Duodenal mucosa (tissue), 2 donors: ENCODE results near the gene ACVR1.

ENCODE experiments used
- H3K27ac ChIP-seq: one replicate; pipeline ENCODE4 v1.7.0; 2013; ENCODE audit warnings: low read depth, low read length
- H3K27me3 ChIP-seq, 2 donors: one replicate each; pipeline ENCODE4 v1.7.0; 2013; ENCODE audit warnings: low read length in 2 of 2, control low read depth in 1 of 2; ENCODE audit not compliant: insufficient read depth in 2 of 2, control insufficient read depth in 1 of 2
- H3K36me3 ChIP-seq, 2 donors: one replicate each; pipeline ENCODE4 v1.7.0; 2013; ENCODE audit warnings: low read length in 2 of 2, control low read depth in 1 of 2; ENCODE audit not compliant: insufficient read depth in 2 of 2, control insufficient read depth in 1 of 2
- H3K4me1 ChIP-seq, 2 donors: one replicate each; pipeline ENCODE4 v1.7.0; 2013; ENCODE audit warnings: low read length in 2 of 2, control low read depth in 1 of 2; ENCODE audit not compliant: insufficient read depth in 2 of 2, control insufficient read depth in 1 of 2
- H3K4me3 ChIP-seq, 2 donors: one replicate each; pipeline ENCODE4 v1.7.0; 2013; ENCODE audit warnings: low read length in 2 of 2, low read depth in 1 of 2
- H3K9ac ChIP-seq, 2 donors: one replicate each; pipeline ENCODE4 v1.7.0; 2013; ENCODE audit warnings: low read length in 2 of 2, low read depth in 1 of 2
- H3K9me3 ChIP-seq, 2 donors: one replicate each; pipeline ENCODE4 v1.7.0; 2013; ENCODE audit warnings: low read length in 2 of 2, control low read depth in 1 of 2; ENCODE audit not compliant: control insufficient read depth in 1 of 2

ACVR1 gene

GRCh38 chr2:157741819-157742484 lies 134.2 kb downstream of the ACVR1 start:
- Histone ChIP-seq H3K9ac (no peak overlapping the region), H3K36me3 (peaks cover 6 to 19% of the 10 kb centered on the region in 2 donors), H3K27me3 (no peaks in the 10 kb centered on the region), H3K27ac (no peak overlapping the region), H3K4me1 (peaks cover 7% of the 10 kb centered on the region in 2 donors), H3K4me3 (no peak overlapping the region), H3K9me3 (no peaks in the 10 kb centered on the region)

- Histone ChIP-seq H3K36me3 (peaks cover 16 to 48% of the 10 kb centered on the region in 2 donors), H3K27ac (no peak overlapping the region), H3K27me3 (no peaks in the 10 kb centered on the region), H3K4me1 (peaks cover 7 to 9% of the 10 kb centered on the region in 2 donors), H3K4me3 (no peak overlapping the region), H3K9ac (no peak overlapping the region), H3K9me3 (no peaks in the 10 kb centered on the region)
Measured at GRCh38 chr2:157737656-157738055, 138.5 kb downstream of the ACVR1 start.

DNA sequence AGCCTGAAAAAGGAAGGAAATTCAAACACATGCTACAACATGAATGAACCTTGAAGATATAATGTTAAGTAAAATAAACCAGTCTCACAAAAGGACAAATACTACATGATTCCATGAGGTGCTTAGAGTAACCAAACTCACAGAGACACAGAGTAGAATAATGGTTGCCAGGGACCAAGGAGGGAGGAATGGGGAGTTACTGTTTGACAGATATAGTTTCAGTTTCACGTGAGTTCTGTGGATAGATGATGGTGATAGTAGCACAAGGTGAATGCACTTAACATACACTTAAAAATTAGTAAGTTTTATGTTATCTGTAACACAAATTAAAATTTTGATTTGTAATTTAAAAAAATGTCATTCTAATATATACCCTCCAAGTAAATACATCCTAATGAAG lies 140.6 kb downstream of the ACVR1 start:
- H3K27me3 ChIP-seq = no peaks in the 10 kb centered on the region
- no peak overlapping the region for H3K27ac ChIP-seq
- H3K4me1 ChIP-seq = peaks cover 7 to 9% of the 10 kb centered on the region in 2 donors
- H3K9ac ChIP-seq = no peak overlapping the region
- no peak overlapping the region for H3K4me3 ChIP-seq
- no peaks in the 10 kb centered on the region for H3K9me3 ChIP-seq
- H3K36me3 ChIP-seq = peaks cover 16 to 49% of the 10 kb centered on the region in 2 donors

- peaks cover 16 to 48% of the 10 kb centered on the region in 2 donors for H3K36me3 ChIP-seq
Measured at GRCh38 chr2:157733263-157733662, 142.9 kb downstream of the ACVR1 start.

GRCh38 chr2:157732596-157732995 lies 143.5 kb downstream of the ACVR1 start:
- H3K27me3 ChIP-seq = no peaks in the 10 kb centered on the region
- peaks cover 4 to 8% of the 10 kb centered on the region in 2 donors for H3K4me1 ChIP-seq
- H3K36me3 ChIP-seq = peaks cover 21 to 43% of the 10 kb centered on the region in 2 donors
- no peak overlapping the region for H3K4me3 ChIP-seq
- H3K9me3 ChIP-seq = no peaks in the 10 kb centered on the region
- H3K9ac ChIP-seq = no peak overlapping the region
- no peak overlapping the region for H3K27ac ChIP-seq

More at GRCh38 chr2:157733263-157733662, 142.9 kb downstream of the ACVR1 start:
- no peak overlapping the region for H3K4me3 ChIP-seq
- H3K9me3 ChIP-seq = no peaks in the 10 kb centered on the region
- H3K9ac ChIP-seq = no peak overlapping the region
- no peaks in the 10 kb centered on the region for H3K27me3 ChIP-seq
- H3K27ac ChIP-seq = no peak overlapping the region
- peaks cover 7 to 9% of the 10 kb centered on the region in 2 donors for H3K4me1 ChIP-seq

- H3K36me3 ChIP-seq = peaks cover 5 to 9% of the 10 kb centered on the region in 2 donors
- H3K9ac ChIP-seq = no peak overlapping the region
- peaks cover 5 to 14% of the 10 kb centered on the region in 2 donors for H3K9me3 ChIP-seq
- no peak overlapping the region for H3K27ac ChIP-seq
- no peaks in the 10 kb centered on the region for H3K4me1 ChIP-seq
- no peaks in the 10 kb centered on the region for H3K27me3 ChIP-seq
- no peak overlapping the region for H3K4me3 ChIP-seq
Measured at GRCh38 chr2:157727693-157728092, 148.4 kb downstream of the ACVR1 start.

GRCh38 chr2:157726946-157727345 lies 149.2 kb downstream of the ACVR1 start:
- H3K27ac ChIP-seq = no peak overlapping the region
- no peaks in the 10 kb centered on the region for H3K4me1 ChIP-seq
- no peak overlapping the region for H3K4me3 ChIP-seq
- H3K9me3 ChIP-seq = peaks cover 9 to 18% of the 10 kb centered on the region in 2 donors
- no peak overlapping the region for H3K9ac ChIP-seq
- no peaks in the 10 kb centered on the region for H3K27me3 ChIP-seq
- peaks cover 5 to 6% of the 10 kb centered on the region in 2 donors for H3K36me3 ChIP-seq

DNA sequence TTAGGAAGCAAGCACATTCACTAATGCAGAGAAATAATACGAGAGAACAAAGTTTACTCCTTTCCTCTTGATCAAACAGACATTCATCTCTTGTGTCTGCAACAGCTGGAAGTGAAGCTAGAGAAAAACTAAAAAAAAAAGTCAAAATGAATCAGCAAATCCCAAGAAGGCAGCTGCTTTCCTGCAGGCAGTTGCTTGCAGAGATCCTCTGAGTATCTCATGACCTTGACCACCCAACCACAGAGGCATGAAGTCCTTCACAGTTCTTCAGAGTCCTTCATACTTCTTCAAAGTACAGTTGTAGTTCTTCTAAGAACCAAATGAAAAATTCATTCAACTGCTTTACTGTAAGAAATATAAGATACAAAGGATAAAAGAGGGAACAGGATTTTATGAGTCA lies 150.3 kb downstream of the ACVR1 start:
- Histone ChIP-seq H3K27ac (no peak overlapping the region), H3K27me3 (no peaks in the 10 kb centered on the region), H3K9me3 (peaks cover 13 to 23% of the 10 kb centered on the region in 2 donors), H3K4me3 (no peak overlapping the region), H3K4me1 (no peaks in the 10 kb centered on the region), H3K36me3 (peaks cover 5 to 6% of the 10 kb centered on the region in 2 donors), H3K9ac (no peak overlapping the region)

DNA sequence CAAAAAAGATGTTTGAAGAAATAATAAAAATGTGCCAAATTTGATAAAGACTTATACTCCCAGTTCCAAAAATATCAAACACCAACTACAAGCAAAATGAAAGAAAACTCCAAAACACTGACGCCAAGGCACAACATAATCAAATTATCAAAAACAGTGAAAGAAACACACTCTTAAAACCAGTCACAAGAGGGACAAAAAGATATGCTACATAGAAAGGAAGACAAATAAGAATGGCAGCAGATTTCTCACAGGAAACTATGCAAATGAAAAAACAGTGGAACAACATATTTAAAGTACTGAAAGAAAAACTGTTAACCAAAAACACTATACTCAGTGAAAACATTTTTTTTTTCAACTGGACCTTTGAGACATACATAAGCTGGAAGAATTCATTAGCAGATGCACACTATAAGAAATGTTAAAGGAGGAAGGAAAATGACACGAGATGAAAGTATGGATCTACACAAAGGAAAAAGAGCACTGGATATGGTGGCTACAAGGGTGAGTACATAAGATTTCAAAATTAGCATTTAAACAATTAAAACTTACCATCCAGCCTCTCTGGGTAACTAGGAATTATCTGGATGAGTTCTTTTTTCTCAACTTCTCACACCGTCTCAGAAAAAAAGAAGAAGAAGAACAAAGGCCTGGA lies 153.4 kb downstream of the ACVR1 start:
- Histone ChIP-seq H3K4me1 (no peaks in the 10 kb centered on the region), H3K36me3 (peaks cover under 1 to 6% of the 10 kb centered on the region in 2 donors), H3K9me3 (peaks cover 13 to 28% of the 10 kb centered on the region in 2 donors), H3K9ac (no peak overlapping the region), H3K27me3 (no peaks in the 10 kb centered on the region), H3K4me3 (no peak overlapping the region), H3K27ac (no peak overlapping the region)

- Histone ChIP-seq H3K4me1 (no peaks in the 10 kb centered on the region), H3K9ac (no peak overlapping the region), H3K27me3 (no peaks in the 10 kb centered on the region), H3K9me3 (peaks cover 13 to 28% of the 10 kb centered on the region in 2 donors), H3K27ac (no peak overlapping the region), H3K4me3 (no peak overlapping the region), H3K36me3 (peaks cover under 1 to 4% of the 10 kb centered on the region in 2 donors)
Measured at GRCh38 chr2:157720504-157720903, 155.6 kb downstream of the ACVR1 start.
